Liver (tissue), 9 donors: ENCODE measurements around the gene ZNF280D. TPM values are rescaled to one million over a fixed set of nuclear protein-coding genes. Genes with fewer than 3 reads are reported as not detected.

Experiments
- DNase-seq: peaks from one replicate; pipeline ENCODE4 v3.0.0-alpha.2; 2017; ENCODE audit warnings: low spot score
- H3K27ac ChIP-seq, 2 donors: one replicate each; pipeline ENCODE4 v1.7.0; 2013; ENCODE audit warnings: inconsistent platforms in 2 of 2, low read length in 2 of 2, control low read depth in 1 of 2, low read depth in 1 of 2, mild to moderate bottlenecking in 1 of 2
- H3K27me3 ChIP-seq, 4 donors: one replicate each; pipeline versions ENCODE4 v1.6.1 to v1.7.0; 2013; ENCODE audit warnings: low read length in 3 of 4, inconsistent platforms in 1 of 4, mild to moderate bottlenecking in 1 of 4, moderate library complexity in 1 of 4; ENCODE audit not compliant: control insufficient read depth in 4 of 4, insufficient read depth in 4 of 4
- H3K36me3 ChIP-seq, 4 donors: one replicate each; pipeline versions ENCODE4 v1.6.1 to v1.7.0; 2013; ENCODE audit warnings: low read length in 3 of 4, mild to moderate bottlenecking in 3 of 4, low read depth in 1 of 4, moderate library complexity in 1 of 4; ENCODE audit not compliant: control insufficient read depth in 4 of 4, insufficient read depth in 3 of 4
- H3K4me1 ChIP-seq, 4 donors: one replicate each; pipeline versions ENCODE4 v1.6.1 to v1.7.0; 2013; ENCODE audit warnings: low read length in 3 of 4, mild to moderate bottlenecking in 3 of 4, moderate library complexity in 1 of 4; ENCODE audit not compliant: control insufficient read depth in 4 of 4, insufficient read depth in 4 of 4
- H3K4me3 ChIP-seq, 3 donors: one replicate each; pipeline versions ENCODE4 v1.6.1 to v1.7.0; 2013; ENCODE audit warnings: low read length in 3 of 3, control low read depth in 1 of 3, low read depth in 1 of 3, mild to moderate bottlenecking in 1 of 3
- H3K9ac ChIP-seq, 2 donors: one replicate each; pipeline ENCODE4 v1.7.0; 2013; ENCODE audit warnings: low read length in 2 of 2, mild to moderate bottlenecking in 2 of 2, moderate library complexity in 2 of 2, control low read depth in 1 of 2, low read depth in 1 of 2
- H3K9me3 ChIP-seq, 4 donors: one replicate each; pipeline versions ENCODE4 v1.6.1 to v1.7.0; 2013; ENCODE audit warnings: low read length in 3 of 4; ENCODE audit not compliant: control insufficient read depth in 4 of 4
- ATF3 ChIP-seq: IDR thresholded peaks from 2 replicates; pipeline ENCODE4 v1.6.1; 2016; ENCODE audit warnings: antibody characterized with exemption
- CTCF ChIP-seq: fragments of 150-350 bp; IDR thresholded peaks from 2 replicates; pipeline ENCODE4 v1.5.1; 2017; ENCODE audit warnings: improper control_type of control experiment, low read depth, low read length; ENCODE audit not compliant: missing input control
- EGR1 ChIP-seq, 2 donors: IDR thresholded peaks; 2 replicates each; pipeline ENCODE4 v1.6.1; 2016 to 2018; ENCODE audit warnings: antibody characterized with exemption in 2 of 2, low read depth in 2 of 2
- FOXA1 ChIP-seq: IDR thresholded peaks from 2 replicates; pipeline ENCODE4 v1.6.1; 2016; ENCODE audit warnings: antibody characterized with exemption
- FOXA2 ChIP-seq: IDR thresholded peaks from 2 replicates; pipeline ENCODE4 v1.6.1; 2016; ENCODE audit warnings: antibody characterized with exemption
- GABPA ChIP-seq, 2 donors: IDR thresholded peaks in 1 of 2; conservative IDR thresholded peaks in 1 of 2; 2 replicates each; pipeline ENCODE4 v1.6.1; 2016; ENCODE audit warnings: antibody characterized with exemption in 2 of 2, mild to moderate bottlenecking in 1 of 2, moderate library complexity in 1 of 2
- HNF4A ChIP-seq, 2 donors: conservative IDR thresholded peaks; 2 replicates each; pipeline ENCODE4 v1.6.1; 2016; ENCODE audit warnings: antibody characterized with exemption in 2 of 2, mild to moderate bottlenecking in 2 of 2
- HNF4G ChIP-seq: IDR thresholded peaks from 2 replicates; pipeline ENCODE4 v1.6.1; 2016; ENCODE audit warnings: antibody characterized with exemption
- JUND ChIP-seq, 2 donors: IDR thresholded peaks; 2 replicates each; pipeline ENCODE4 v1.6.1; 2016; ENCODE audit warnings: antibody characterized with exemption in 2 of 2
- MAX ChIP-seq: IDR thresholded peaks from 2 replicates; pipeline ENCODE4 v1.6.1; 2016; ENCODE audit warnings: antibody characterized with exemption
- NR2F2 ChIP-seq: IDR thresholded peaks from 2 replicates; pipeline ENCODE4 v1.6.1; 2016; ENCODE audit warnings: antibody characterized with exemption
- RXRA ChIP-seq, 2 donors: IDR thresholded peaks; 2 replicates each; pipeline ENCODE4 v1.6.1; 2017 to 2018; ENCODE audit warnings: antibody characterized with exemption in 2 of 2, mild to moderate bottlenecking in 1 of 2
- SP1 ChIP-seq: IDR thresholded peaks from 2 replicates; pipeline ENCODE4 v1.6.1; 2018; ENCODE audit warnings: antibody characterized with exemption, mild to moderate bottlenecking
- TAF1 ChIP-seq: conservative IDR thresholded peaks from 2 replicates; pipeline ENCODE4 v1.6.1; 2016; ENCODE audit warnings: antibody characterized with exemption, mild to moderate bottlenecking
- YY1 ChIP-seq: IDR thresholded peaks from 2 replicates; pipeline ENCODE4 v1.6.1; 2016; ENCODE audit warnings: antibody characterized with exemption, mild to moderate bottlenecking
- ZBTB33 ChIP-seq: IDR thresholded peaks from 2 replicates; pipeline ENCODE4 v1.6.1; 2016; ENCODE audit warnings: antibody characterized with exemption
- whole genome bisulfite sequencing: extraction: QIAGEN DNeasy Blood & Tissue Kit; methylation state at CpG from one replicate; pipeline ENCODE4 v1.1.7; 2013; 5-methylcytosine and 5-hydroxymethylcytosine counted together
- polyA plus RNA-seq, 2 donors: library from polyadenylated mRNA; stranded (reverse) in 1 of 2; unstranded in 1 of 2; fragments of 200-250 nt in 1 of 2; fragments of >200 nt in 1 of 2; fragmentation: Nextera tagmentation in 1 of 2; extraction: Ambion mirVana in 1 of 2; gene quantifications; one replicate each; pipeline versions ENCODE4 v1.2.1 to v1.2.3, GENCODE V29; 2013 to 2015
- total RNA-seq, 2 donors: library from RNA; depleted of rRNA; stranded (reverse); fragments of >200 nt; gene quantifications; one replicate each; pipeline ENCODE4 v1.2.3, GENCODE V29; 2014
- TF ChIP-seq, protein P1 (sequence below): IDR thresholded peaks from 2 replicates; pipeline ENCODE4 v1.6.1; 2016; ENCODE audit warnings: antibody characterized with exemption, mild to moderate bottlenecking
- donor health status: healthy.
- donor health status: healthy.
- donor health status: healthy.
- donor health status: healthy.
- donor health status: healthy.

The ZNF280D gene
- total and polyA plus RNA-seq, 4 donors, result 5.2 to 32.6 (median 18.9) TPM

DNA sequence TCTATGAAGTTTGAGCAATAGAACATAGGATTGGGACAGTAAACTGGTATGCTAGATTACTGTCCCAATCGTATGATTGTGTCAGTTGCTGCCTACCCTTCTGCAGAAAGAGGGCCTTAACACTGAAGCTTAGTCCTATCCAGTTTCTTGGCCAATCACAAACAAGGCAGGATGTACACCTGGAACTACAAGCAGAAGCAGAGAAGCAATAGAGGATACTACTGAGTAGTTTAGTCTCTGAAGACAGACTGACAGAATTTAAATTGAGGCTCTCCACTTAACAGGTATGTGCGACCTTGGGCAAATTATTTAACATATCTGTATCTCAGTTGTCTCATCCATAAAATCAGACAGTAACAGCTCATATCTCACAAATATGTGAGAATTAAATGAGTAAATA, 85.0 kb downstream of the ZNF280D start (continued):
- TF ChIP-seq CTCF, result no peak
- TF ChIP-seq ZBTB33, result no peak
- no peak for TF ChIP-seq MAX

GRCh38 chr15:56640549-56640948, 92.8 kb downstream of the ZNF280D start:
- DNase-seq, result no peak
- Histone ChIP-seq H3K27ac (no peak overlapping the region), H3K9ac (no peak overlapping the region), H3K4me3 (no peak overlapping the region), H3K36me3 (peaks cover 0 to 3% (median under 1%) of the 10 kb centered on the region in 4 donors), H3K9me3 (no peaks in the 10 kb centered on the region), H3K27me3 (no peaks in the 10 kb centered on the region), H3K4me1 (no peaks in the 10 kb centered on the region)
- TF ChIP-seq JUND (IDR thresholded peaks at IDR 0.05) (no peak), YY1 (no peak), EGR1 (IDR thresholded peaks at IDR 0.05; ENCODE audit: low read depth in 2 of 2) (no peak), NR2F2 (no peak), FOXA1 (no peak), SP1 (no peak), RXRA (IDR thresholded peaks at IDR 0.05) (no peak), HNF4A (conservative IDR thresholded peaks at IDR 0.05) (no peak), ZBTB33 (no peak), FOXA2 (no peak), CTCF (no peak), GABPA (IDR thresholded peaks at IDR 0.05 in 1 of 2, conservative IDR thresholded peaks at IDR 0.05 in 1 of 2) (no peak), TAF1 (no peak), ATF3 (no peak), HNF4G (no peak), MAX (no peak)
- TF ChIP-seq, protein P1, sequence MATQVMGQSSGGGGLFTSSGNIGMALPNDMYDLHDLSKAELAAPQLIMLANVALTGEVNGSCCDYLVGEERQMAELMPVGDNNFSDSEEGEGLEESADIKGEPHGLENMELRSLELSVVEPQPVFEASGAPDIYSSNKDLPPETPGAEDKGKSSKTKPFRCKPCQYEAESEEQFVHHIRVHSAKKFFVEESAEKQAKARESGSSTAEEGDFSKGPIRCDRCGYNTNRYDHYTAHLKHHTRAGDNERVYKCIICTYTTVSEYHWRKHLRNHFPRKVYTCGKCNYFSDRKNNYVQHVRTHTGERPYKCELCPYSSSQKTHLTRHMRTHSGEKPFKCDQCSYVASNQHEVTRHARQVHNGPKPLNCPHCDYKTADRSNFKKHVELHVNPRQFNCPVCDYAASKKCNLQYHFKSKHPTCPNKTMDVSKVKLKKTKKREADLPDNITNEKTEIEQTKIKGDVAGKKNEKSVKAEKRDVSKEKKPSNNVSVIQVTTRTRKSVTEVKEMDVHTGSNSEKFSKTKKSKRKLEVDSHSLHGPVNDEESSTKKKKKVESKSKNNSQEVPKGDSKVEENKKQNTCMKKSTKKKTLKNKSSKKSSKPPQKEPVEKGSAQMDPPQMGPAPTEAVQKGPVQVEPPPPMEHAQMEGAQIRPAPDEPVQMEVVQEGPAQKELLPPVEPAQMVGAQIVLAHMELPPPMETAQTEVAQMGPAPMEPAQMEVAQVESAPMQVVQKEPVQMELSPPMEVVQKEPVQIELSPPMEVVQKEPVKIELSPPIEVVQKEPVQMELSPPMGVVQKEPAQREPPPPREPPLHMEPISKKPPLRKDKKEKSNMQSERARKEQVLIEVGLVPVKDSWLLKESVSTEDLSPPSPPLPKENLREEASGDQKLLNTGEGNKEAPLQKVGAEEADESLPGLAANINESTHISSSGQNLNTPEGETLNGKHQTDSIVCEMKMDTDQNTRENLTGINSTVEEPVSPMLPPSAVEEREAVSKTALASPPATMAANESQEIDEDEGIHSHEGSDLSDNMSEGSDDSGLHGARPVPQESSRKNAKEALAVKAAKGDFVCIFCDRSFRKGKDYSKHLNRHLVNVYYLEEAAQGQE, result no peak
- 96% methylated on average over 2 of the region's 2 CpGs for WGBS
